ENCODE results near the gene ZFHX3. TPM values are rescaled to one million over a fixed set of nuclear protein-coding genes. Genes with fewer than 3 reads are reported as not detected.

The ZFHX3 gene
- total and polyA plus RNA-seq, 4 donors, result 1.5 to 5.9 (median 3.0) TPM

DNA sequence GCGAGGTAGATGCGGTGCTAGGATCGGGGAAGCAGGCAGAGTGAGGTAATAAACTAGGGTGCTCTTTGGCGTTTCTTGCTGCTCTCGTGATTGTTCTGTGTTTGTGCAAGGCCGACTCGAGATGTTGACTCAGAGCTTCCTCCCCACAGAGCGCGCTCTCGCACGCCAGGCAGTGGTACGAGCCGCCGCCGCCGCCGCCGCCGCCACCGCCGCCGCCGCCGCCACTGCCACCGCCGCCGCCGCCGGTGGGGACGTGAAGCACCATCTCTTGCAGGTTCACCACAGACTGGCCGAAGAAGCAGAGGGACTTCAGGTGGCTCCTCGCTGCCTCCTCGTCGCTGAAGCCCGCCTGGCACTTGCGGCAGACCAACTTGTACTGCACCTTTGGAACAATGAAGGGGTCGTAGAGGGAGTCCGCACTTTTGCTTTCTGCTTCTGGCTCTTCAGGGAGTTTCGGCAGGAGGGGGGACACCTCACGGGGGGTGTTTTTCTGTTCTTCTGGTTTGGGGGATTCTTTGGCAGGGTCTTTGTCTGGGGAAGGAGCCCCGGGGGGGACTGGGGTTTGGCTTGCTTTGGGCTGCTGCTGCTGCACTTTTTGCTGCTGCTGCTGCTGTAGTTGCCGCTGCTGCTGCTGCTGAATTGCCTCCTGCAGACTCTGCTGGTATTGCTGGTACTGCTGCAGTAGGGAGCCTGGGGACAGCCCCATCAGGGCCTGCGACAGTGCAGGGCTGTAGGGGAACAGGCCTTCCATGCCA, 260.2 kb downstream of the ZFHX3 start:
- 57% methylated on average over 43 of the region's 43 CpGs for WGBS
- H3K36me3 ChIP-seq (ENCODE audit: control insufficient read depth in 4 of 4, insufficient read depth in 3 of 4, low read depth in 1 of 4, low read length in 3 of 4), result peaks cover 0 to 16% (median 1%) of the 10 kb centered on the region in 4 donors
- DNase-seq (ENCODE audit: low spot score), result peak; percentile 43
- H3K4me3 ChIP-seq (ENCODE audit: low read depth in 1 of 3, low read length in 3 of 3), result peak overlapping the region in 1 of 3 donors; percentile 37
- H3K9ac ChIP-seq (ENCODE audit: low read depth in 1 of 2, low read length in 2 of 2), result no peak overlapping the region
- H3K27ac ChIP-seq (ENCODE audit: low read depth in 1 of 2, low read length in 2 of 2), result no peak overlapping the region
- H3K9me3 ChIP-seq (ENCODE audit: control insufficient read depth in 4 of 4, low read length in 3 of 4), result no peaks in the 10 kb centered on the region
- peaks cover 0 to 1% (median 0%) of the 10 kb centered on the region in 4 donors for H3K4me1 ChIP-seq (ENCODE audit: control insufficient read depth in 4 of 4, insufficient read depth in 4 of 4, low read length in 3 of 4)
- no peak for TF ChIP-seq EGR1 (IDR thresholded peaks at IDR 0.05; ENCODE audit: low read depth in 2 of 2)
- no peak for TF ChIP-seq RXRA (IDR thresholded peaks at IDR 0.05)
- no peak for TF ChIP-seq RAD21 (IDR thresholded peaks at IDR 0.05)
- no peak for TF ChIP-seq HNF4A (conservative IDR thresholded peaks at IDR 0.05)
- TF ChIP-seq, protein P1, sequence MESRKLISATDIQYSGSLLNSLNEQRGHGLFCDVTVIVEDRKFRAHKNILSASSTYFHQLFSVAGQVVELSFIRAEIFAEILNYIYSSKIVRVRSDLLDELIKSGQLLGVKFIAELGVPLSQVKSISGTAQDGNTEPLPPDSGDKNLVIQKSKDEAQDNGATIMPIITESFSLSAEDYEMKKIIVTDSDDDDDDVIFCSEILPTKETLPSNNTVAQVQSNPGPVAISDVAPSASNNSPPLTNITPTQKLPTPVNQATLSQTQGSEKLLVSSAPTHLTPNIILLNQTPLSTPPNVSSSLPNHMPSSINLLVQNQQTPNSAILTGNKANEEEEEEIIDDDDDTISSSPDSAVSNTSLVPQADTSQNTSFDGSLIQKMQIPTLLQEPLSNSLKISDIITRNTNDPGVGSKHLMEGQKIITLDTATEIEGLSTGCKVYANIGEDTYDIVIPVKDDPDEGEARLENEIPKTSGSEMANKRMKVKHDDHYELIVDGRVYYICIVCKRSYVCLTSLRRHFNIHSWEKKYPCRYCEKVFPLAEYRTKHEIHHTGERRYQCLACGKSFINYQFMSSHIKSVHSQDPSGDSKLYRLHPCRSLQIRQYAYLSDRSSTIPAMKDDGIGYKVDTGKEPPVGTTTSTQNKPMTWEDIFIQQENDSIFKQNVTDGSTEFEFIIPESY (IDR thresholded peaks at IDR 0.05), result no peak
- no peak for TF ChIP-seq HNF4G (IDR thresholded peaks at IDR 0.05)
- TF ChIP-seq JUND (IDR thresholded peaks at IDR 0.05), result no peak
- H3K27me3 ChIP-seq (ENCODE audit: control insufficient read depth in 4 of 4, insufficient read depth in 4 of 4, low read length in 3 of 4), result no peaks in the 10 kb centered on the region

DNA sequence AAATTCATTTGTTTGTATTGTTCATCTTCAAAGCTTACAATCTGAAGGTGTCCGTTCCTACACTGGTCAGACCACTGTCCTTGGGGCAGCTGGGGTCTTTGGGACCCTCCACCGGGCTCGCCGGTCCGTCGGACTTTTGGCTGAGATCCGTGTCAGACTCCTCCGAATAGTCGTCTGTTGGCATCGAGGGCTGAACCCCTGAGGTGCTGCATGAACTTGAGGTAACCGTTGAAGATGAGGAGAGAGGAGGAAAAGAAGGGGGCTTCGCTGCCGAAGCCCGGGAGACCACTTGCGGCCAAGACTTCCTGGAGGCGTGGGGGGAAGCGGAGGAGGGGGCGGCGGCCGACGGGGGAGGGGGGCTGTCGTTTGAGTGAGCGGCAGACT, 260.8 kb downstream of the ZFHX3 start:
- Histone ChIP-seq H3K9ac (ENCODE audit: low read depth in 1 of 2, low read length in 2 of 2) (no peak overlapping the region), H3K27ac (ENCODE audit: low read depth in 1 of 2, low read length in 2 of 2) (no peak overlapping the region), H3K4me3 (ENCODE audit: low read depth in 1 of 3, low read length in 3 of 3) (peak overlapping the region in 1 of 3 donors; percentile 37), H3K4me1 (ENCODE audit: control insufficient read depth in 4 of 4, insufficient read depth in 4 of 4, low read length in 3 of 4) (peaks cover 0 to 1% (median 0%) of the 10 kb centered on the region in 4 donors), H3K27me3 (ENCODE audit: control insufficient read depth in 4 of 4, insufficient read depth in 4 of 4, low read length in 3 of 4) (no peaks in the 10 kb centered on the region), H3K36me3 (ENCODE audit: control insufficient read depth in 4 of 4, insufficient read depth in 3 of 4, low read depth in 1 of 4, low read length in 3 of 4) (peaks cover 0 to 16% (median 1%) of the 10 kb centered on the region in 4 donors), H3K9me3 (ENCODE audit: control insufficient read depth in 4 of 4, low read length in 3 of 4) (no peaks in the 10 kb centered on the region)
- TF ChIP-seq TAF1 (conservative IDR thresholded peaks at IDR 0.05) (no peak), RAD21 (IDR thresholded peaks at IDR 0.05) (no peak)
- TF ChIP-seq, protein P2, sequence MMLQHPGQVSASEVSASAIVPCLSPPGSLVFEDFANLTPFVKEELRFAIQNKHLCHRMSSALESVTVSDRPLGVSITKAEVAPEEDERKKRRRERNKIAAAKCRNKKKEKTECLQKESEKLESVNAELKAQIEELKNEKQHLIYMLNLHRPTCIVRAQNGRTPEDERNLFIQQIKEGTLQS (IDR thresholded peaks at IDR 0.05), result no peak
- DNase-seq (ENCODE audit: low spot score), result no peak
- WGBS, result 65% methylated on average over 23 of the region's 23 CpGs

DNA sequence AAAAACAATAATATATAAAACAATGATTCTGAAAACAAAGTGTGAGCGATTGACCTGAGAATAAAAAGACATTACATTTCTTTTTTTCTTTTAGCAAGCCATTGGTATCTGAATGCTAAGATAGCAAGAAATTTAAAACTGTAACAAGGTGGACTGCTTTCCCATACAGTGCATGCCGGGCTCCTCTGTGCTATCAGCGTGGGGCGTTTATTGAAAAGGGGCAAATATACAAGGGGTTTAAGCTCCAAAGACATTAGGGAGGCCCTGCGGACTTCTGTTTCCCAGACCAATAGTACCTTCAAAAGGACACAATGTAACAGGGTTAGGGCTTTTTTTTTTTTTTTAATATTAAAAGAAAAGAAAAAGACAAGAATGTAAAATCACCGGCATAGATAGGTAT, 261.3 kb downstream of the ZFHX3 start:
- Histone ChIP-seq H3K4me3 (ENCODE audit: low read depth in 1 of 3, low read length in 3 of 3) (no peak overlapping the region), H3K4me1 (ENCODE audit: control insufficient read depth in 4 of 4, insufficient read depth in 4 of 4, low read length in 3 of 4) (peaks cover 0 to 1% (median 0%) of the 10 kb centered on the region in 4 donors), H3K27me3 (ENCODE audit: control insufficient read depth in 4 of 4, insufficient read depth in 4 of 4, low read length in 3 of 4) (no peaks in the 10 kb centered on the region), H3K36me3 (ENCODE audit: control insufficient read depth in 4 of 4, insufficient read depth in 3 of 4, low read depth in 1 of 4, low read length in 3 of 4) (peaks cover 0 to 16% (median 1%) of the 10 kb centered on the region in 4 donors), H3K9me3 (ENCODE audit: control insufficient read depth in 4 of 4, low read length in 3 of 4) (no peaks in the 10 kb centered on the region), H3K27ac (ENCODE audit: low read depth in 1 of 2, low read length in 2 of 2) (no peak overlapping the region), H3K9ac (ENCODE audit: low read depth in 1 of 2, low read length in 2 of 2) (no peak overlapping the region)
- TF ChIP-seq NR2F2 (IDR thresholded peaks at IDR 0.05), result no peak
- no peak for DNase-seq (ENCODE audit: low spot score)
- 94% methylated on average over 6 of the region's 6 CpGs for whole genome bisulfite sequencing

DNA sequence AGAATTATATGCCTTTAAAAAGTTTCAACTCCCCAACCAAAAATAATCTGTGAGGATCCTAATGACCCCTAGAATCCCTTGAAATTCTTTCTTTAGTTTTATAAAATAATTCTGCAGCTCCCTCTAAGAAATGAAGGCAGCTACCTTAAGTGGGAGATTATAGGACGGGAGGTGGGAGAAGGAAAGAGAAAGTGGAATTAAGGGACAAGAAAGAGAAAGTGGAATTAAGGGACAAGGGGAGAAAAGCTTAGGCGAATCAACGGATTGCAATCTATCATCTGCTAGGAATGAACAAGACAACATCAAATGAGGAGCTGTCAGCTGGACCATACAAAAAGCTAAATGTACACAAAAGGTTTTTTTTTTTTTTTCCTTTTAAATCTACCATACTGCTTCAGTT, 262.0 kb downstream of the ZFHX3 start:
- Histone ChIP-seq H3K27ac (ENCODE audit: low read depth in 1 of 2, low read length in 2 of 2) (no peak overlapping the region), H3K9ac (ENCODE audit: low read depth in 1 of 2, low read length in 2 of 2) (no peak overlapping the region), H3K4me1 (ENCODE audit: control insufficient read depth in 4 of 4, insufficient read depth in 4 of 4, low read length in 3 of 4) (peaks cover 0 to 1% (median 0%) of the 10 kb centered on the region in 4 donors), H3K4me3 (ENCODE audit: low read depth in 1 of 3, low read length in 3 of 3) (no peak overlapping the region), H3K9me3 (ENCODE audit: control insufficient read depth in 4 of 4, low read length in 3 of 4) (no peaks in the 10 kb centered on the region), H3K36me3 (ENCODE audit: control insufficient read depth in 4 of 4, insufficient read depth in 3 of 4, low read depth in 1 of 4, low read length in 3 of 4) (peaks cover 0 to 16% (median 1%) of the 10 kb centered on the region in 4 donors), H3K27me3 (ENCODE audit: control insufficient read depth in 4 of 4, insufficient read depth in 4 of 4, low read length in 3 of 4) (no peaks in the 10 kb centered on the region)
- WGBS, result 74% methylated on average over 3 of the region's 3 CpGs
- no peak for TF ChIP-seq HNF4G (IDR thresholded peaks at IDR 0.05)
- TF ChIP-seq, protein P3, sequence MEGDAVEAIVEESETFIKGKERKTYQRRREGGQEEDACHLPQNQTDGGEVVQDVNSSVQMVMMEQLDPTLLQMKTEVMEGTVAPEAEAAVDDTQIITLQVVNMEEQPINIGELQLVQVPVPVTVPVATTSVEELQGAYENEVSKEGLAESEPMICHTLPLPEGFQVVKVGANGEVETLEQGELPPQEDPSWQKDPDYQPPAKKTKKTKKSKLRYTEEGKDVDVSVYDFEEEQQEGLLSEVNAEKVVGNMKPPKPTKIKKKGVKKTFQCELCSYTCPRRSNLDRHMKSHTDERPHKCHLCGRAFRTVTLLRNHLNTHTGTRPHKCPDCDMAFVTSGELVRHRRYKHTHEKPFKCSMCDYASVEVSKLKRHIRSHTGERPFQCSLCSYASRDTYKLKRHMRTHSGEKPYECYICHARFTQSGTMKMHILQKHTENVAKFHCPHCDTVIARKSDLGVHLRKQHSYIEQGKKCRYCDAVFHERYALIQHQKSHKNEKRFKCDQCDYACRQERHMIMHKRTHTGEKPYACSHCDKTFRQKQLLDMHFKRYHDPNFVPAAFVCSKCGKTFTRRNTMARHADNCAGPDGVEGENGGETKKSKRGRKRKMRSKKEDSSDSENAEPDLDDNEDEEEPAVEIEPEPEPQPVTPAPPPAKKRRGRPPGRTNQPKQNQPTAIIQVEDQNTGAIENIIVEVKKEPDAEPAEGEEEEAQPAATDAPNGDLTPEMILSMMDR (IDR thresholded peaks at IDR 0.05; ENCODE audit: low read depth, low read length, missing input control), result no peak
- TF ChIP-seq, protein P2 (IDR thresholded peaks at IDR 0.05), result no peak
- TF ChIP-seq HNF4A (conservative IDR thresholded peaks at IDR 0.05), result no peak
- TF ChIP-seq EGR1 (IDR thresholded peaks at IDR 0.05; ENCODE audit: low read depth in 2 of 2), result no peak
- TF ChIP-seq, protein P4, sequence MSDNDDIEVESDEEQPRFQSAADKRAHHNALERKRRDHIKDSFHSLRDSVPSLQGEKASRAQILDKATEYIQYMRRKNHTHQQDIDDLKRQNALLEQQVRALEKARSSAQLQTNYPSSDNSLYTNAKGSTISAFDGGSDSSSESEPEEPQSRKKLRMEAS (IDR thresholded peaks at IDR 0.05), result no peak
- TF ChIP-seq FOXA1 (IDR thresholded peaks at IDR 0.05), result no peak
- TF ChIP-seq RXRA (IDR thresholded peaks at IDR 0.05), result no peak
- no peak for TF ChIP-seq RAD21 (IDR thresholded peaks at IDR 0.05)
- TF ChIP-seq NR2F2 (IDR thresholded peaks at IDR 0.05), result no peak
- TF ChIP-seq TAF1 (conservative IDR thresholded peaks at IDR 0.05), result no peak
- TF ChIP-seq YY1 (IDR thresholded peaks at IDR 0.05), result no peak
- DNase-seq (ENCODE audit: low spot score), result no peak

Data from liver (tissue), 9 donors.